OCI-LY3 (cell line): ENCODE results near the gene MYO15A.

Source experiments
- H2AFZ ChIP-seq: fragments of 200-600, 300-600 bp; shearing (Covaris generic); 2 replicates; pipeline ENCODE4 v1.6.0; 2014; ENCODE audit warnings: antibody characterized with exemption, low read depth, low read length
- H3K27ac ChIP-seq: fragments of 200-600, 300-600 bp; sonication (generic); 2 replicates; pipeline ENCODE4 v1.5.1; 2014; ENCODE audit warnings: mild to moderate bottlenecking, low read length, moderate library complexity, mixed read lengths
- H3K27me3 ChIP-seq: fragments of 200-600, 300-600 bp; sonication (generic); 2 replicates; pipeline ENCODE4 v1.6.1; 2014; ENCODE audit warnings: low read depth, low read length, mixed read lengths
- H3K36me3 ChIP-seq: fragments of 200-600, 300-600 bp; sonication (generic); replicated peaks from 2 replicates; pipeline ENCODE3; 2014; ENCODE audit warnings: low read depth, low read length, mixed read lengths
- H3K4me1 ChIP-seq: fragments of 300-600, 200-600 bp; sonication (generic); 2 replicates; pipeline ENCODE4 v1.6.1; 2014; ENCODE audit warnings: low read length, mixed read lengths
- H3K4me2 ChIP-seq: fragments of 200-600, 300-600 bp; sonication (generic); 2 replicates; pipeline ENCODE4 v1.6.1; 2014; ENCODE audit warnings: low read length, mixed read lengths
- H3K4me3 ChIP-seq: fragments of 300-600, 200-600 bp; sonication (generic); 2 replicates; pipeline ENCODE4 v1.5.1; 2014; ENCODE audit warnings: antibody characterized with exemption, mild to moderate bottlenecking, low read length, moderate library complexity
- H3K79me2 ChIP-seq: fragments of 300-600, 200-600 bp; shearing (Covaris generic); 2 replicates; pipeline ENCODE4 v1.6.1; 2014; ENCODE audit warnings: mild to moderate bottlenecking, low read length, mixed read lengths
- H3K9ac ChIP-seq: fragments of 300-600, 200-600 bp; shearing (Covaris generic); 2 replicates; pipeline ENCODE4 v1.6.0; 2014; ENCODE audit warnings: mild to moderate bottlenecking, low read length, moderate library complexity
- H3K9me3 ChIP-seq: fragments of 200-600, 300-600 bp; shearing (Covaris generic); 2 replicates; pipeline ENCODE4 v1.6.1; 2014; ENCODE audit warnings: low read length, mixed read lengths; ENCODE audit not compliant: insufficient read depth
- H4K20me1 ChIP-seq: fragments of 200-600, 300-600 bp; sonication (generic); 2 replicates; pipeline ENCODE4 v1.6.1; 2016; ENCODE audit warnings: low read length, mixed read lengths; ENCODE audit not compliant: insufficient read depth
- EZH2phosphoT487 ChIP-seq: fragments of 200-600 bp; shearing (Covaris generic); IDR thresholded peaks from 2 replicates; pipeline ENCODE4 v1.6.1; 2018; ENCODE audit warnings: antibody characterized with exemption, mixed run types, low read depth
- TF ChIP-seq, protein P1 (sequence below): fragments of 200-600, 300-600 bp; sonication (generic); IDR thresholded peaks from 2 replicates; pipeline ENCODE4 v1.5.1; 2014; ENCODE audit warnings: antibody characterized with exemption, low read length, low read depth

MYO15A gene

DNA sequence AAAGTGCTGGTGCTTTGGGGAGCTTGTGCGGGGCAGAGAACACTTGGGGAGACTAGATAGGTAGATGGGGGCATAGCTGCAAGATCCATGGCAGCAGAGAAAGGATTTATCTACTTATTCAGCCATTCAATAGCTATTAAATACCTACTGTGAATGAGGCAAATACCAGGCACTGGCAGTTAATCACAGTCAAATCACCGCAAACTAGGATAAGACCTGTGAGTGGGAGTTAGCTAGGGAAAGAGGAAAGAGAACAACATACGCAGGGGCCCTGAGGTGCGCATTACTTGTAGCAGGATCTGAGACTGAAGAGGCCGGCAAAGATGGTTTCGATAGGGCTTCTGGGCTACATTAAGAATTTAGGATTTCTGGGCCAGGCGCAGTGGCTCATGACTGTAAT is 71.2 kb downstream of the MYO15A start:
- no peak overlapping the region for H2AFZ ChIP-seq
- H3K27ac ChIP-seq = no peak overlapping the region
- no peak overlapping the region for H3K4me2 ChIP-seq
- peaks cover 12% of the 10 kb centered on the region for H3K4me1 ChIP-seq
- H3K9ac ChIP-seq = no peak overlapping the region
- 0 out of 2 replicates have a peak, but pooled peaks cover under 1% of the 10 kb centered on the region for H4K20me1 ChIP-seq
- H3K4me3 ChIP-seq = no peak overlapping the region
- no peaks in the 10 kb centered on the region for H3K9me3 ChIP-seq
- no peaks in the 10 kb centered on the region for H3K36me3 ChIP-seq
- H3K79me2 ChIP-seq = peaks cover 7% of the 10 kb centered on the region
- no peaks in the 10 kb centered on the region for H3K27me3 ChIP-seq
- TF ChIP-seq EZH2phosphoT487 = no peak
- TF ChIP-seq, protein P1, sequence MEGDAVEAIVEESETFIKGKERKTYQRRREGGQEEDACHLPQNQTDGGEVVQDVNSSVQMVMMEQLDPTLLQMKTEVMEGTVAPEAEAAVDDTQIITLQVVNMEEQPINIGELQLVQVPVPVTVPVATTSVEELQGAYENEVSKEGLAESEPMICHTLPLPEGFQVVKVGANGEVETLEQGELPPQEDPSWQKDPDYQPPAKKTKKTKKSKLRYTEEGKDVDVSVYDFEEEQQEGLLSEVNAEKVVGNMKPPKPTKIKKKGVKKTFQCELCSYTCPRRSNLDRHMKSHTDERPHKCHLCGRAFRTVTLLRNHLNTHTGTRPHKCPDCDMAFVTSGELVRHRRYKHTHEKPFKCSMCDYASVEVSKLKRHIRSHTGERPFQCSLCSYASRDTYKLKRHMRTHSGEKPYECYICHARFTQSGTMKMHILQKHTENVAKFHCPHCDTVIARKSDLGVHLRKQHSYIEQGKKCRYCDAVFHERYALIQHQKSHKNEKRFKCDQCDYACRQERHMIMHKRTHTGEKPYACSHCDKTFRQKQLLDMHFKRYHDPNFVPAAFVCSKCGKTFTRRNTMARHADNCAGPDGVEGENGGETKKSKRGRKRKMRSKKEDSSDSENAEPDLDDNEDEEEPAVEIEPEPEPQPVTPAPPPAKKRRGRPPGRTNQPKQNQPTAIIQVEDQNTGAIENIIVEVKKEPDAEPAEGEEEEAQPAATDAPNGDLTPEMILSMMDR = no peak

DNA sequence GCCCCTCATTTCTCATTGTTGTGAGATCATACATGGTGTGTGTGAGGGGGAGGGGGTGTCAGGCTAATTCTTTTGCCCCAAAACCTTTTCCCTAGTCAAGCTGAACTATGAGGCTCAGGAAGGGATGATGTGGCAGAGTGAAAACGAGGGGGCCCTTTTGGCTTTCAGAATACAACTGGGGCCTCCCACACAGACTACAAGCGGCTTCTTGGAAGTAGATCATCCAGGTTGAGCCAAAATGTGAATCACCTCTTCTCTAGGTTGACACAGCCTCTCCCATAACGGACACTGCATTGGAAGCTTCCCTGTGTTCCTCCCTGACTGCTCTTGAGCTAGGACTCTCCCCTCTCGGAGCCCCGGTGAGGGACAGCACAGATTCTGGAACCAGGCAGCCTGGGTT is 72.8 kb downstream of the MYO15A start:
- Histone ChIP-seq H4K20me1 (peaks cover 14% of the 10 kb centered on the region), H3K4me2 (no peak overlapping the region), H3K27me3 (no peaks in the 10 kb centered on the region), H3K9ac (no peak overlapping the region), H3K27ac (no peak overlapping the region), H3K36me3 (no peaks in the 10 kb centered on the region), H3K4me1 (peaks cover 14% of the 10 kb centered on the region), H3K79me2 (peaks cover 23% of the 10 kb centered on the region), H3K9me3 (no peaks in the 10 kb centered on the region), H2AFZ (no peak overlapping the region), H3K4me3 (no peak overlapping the region)
- no peak for TF ChIP-seq EZH2phosphoT487
- TF ChIP-seq, protein P1 = no peak

DNA sequence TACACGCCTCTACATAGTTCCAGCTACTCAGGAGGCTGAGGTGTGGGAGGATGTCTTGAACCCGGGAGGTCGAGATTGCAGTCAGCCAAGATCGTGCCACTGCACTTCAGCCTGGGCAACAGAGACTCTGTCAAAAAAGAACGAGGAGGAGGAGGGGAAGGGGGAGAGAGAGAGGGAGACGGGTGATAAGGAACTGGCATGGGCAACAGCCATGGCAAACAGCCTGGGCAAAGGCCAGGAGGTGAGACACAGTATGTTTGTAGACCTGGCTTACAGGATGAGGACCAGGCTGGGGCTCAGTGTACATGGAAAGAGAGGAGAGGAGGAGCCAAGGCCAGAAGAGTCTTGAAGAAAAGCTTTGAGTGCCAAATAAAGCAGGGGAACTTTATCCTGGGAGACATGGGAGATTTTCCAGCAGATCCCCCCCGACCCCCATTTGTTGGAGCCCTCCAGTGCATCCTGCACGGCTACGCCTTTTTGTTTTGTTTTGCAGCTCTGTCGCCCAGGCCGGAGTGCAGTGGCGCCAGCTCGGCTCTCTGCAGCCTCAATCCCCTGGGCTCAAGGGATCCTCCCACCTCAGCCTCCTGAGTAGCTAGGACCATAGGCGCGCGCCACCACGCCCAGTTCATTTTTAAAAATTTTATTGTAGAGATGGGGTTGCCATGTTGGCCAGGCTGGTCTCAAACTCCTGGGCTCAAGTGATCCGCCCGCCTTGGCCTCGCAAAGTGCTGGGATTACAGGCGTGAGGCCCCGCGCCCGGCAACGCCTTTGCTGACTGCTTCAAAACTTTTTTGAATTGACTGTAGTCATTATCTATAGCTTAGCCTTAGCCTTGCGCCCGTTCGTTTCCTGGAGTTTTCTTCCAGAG is 73.8 kb downstream of the MYO15A start:
- Histone ChIP-seq H3K4me2 (peak overlapping the region; percentile 66), H3K79me2 (peaks cover 33% of the 10 kb centered on the region), H2AFZ (no peak overlapping the region), H3K27ac (peak overlapping the region; percentile 89), H3K4me3 (peak overlapping the region; percentile 84), H3K9me3 (no peaks in the 10 kb centered on the region), H3K27me3 (no peaks in the 10 kb centered on the region), H3K4me1 (peaks cover 24% of the 10 kb centered on the region), H3K36me3 (no peaks in the 10 kb centered on the region), H4K20me1 (peaks cover 24% of the 10 kb centered on the region), H3K9ac (peak overlapping the region; percentile 72)
- TF ChIP-seq, protein P1 = no peak
- no peak for TF ChIP-seq EZH2phosphoT487

DNA sequence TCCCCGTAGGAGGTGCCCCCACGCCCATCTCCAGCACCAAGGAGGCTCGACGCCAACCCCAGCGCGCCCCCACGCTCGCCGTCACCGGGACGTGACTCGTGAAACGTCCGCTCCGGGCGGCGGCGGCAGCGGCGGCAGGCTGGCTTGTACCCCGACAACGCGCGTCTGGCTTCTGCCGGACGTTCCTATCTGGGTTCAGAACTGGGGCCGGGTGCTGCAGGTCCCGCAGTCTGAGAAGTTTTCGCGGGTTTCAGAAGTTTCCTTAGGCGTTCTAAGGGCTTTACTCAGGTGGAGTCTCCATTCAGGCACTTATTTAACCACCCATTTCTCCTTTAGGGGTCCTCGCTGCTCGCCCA is 74.4 kb downstream of the MYO15A start:
- Histone ChIP-seq H3K27me3 (no peaks in the 10 kb centered on the region), H3K9me3 (no peaks in the 10 kb centered on the region), H3K27ac (peak overlapping the region; percentile 89), H3K4me2 (peak overlapping the region; percentile 66), H3K4me1 (peaks cover 24% of the 10 kb centered on the region), H3K36me3 (no peaks in the 10 kb centered on the region), H3K79me2 (peaks cover 39% of the 10 kb centered on the region), H4K20me1 (peaks cover 29% of the 10 kb centered on the region), H3K9ac (peak overlapping the region; percentile 72), H3K4me3 (peak overlapping the region; percentile 84), H2AFZ (no peak overlapping the region)
- TF ChIP-seq EZH2phosphoT487 = no peak
- TF ChIP-seq, protein P1 = no peak
